Duodenal mucosa (tissue), 2 donors: Measurements from ENCODE around the gene SLC44A1.

Experiments used
- H3K27ac ChIP-seq: one replicate; pipeline ENCODE4 v1.7.0; 2013; ENCODE audit warnings: low read depth, low read length
- H3K27me3 ChIP-seq, 2 donors: one replicate each; pipeline ENCODE4 v1.7.0; 2013; ENCODE audit warnings: low read length in 2 of 2, control low read depth in 1 of 2; ENCODE audit not compliant: insufficient read depth in 2 of 2, control insufficient read depth in 1 of 2
- H3K36me3 ChIP-seq, 2 donors: one replicate each; pipeline ENCODE4 v1.7.0; 2013; ENCODE audit warnings: low read length in 2 of 2, control low read depth in 1 of 2; ENCODE audit not compliant: insufficient read depth in 2 of 2, control insufficient read depth in 1 of 2
- H3K4me1 ChIP-seq, 2 donors: one replicate each; pipeline ENCODE4 v1.7.0; 2013; ENCODE audit warnings: low read length in 2 of 2, control low read depth in 1 of 2; ENCODE audit not compliant: insufficient read depth in 2 of 2, control insufficient read depth in 1 of 2
- H3K4me3 ChIP-seq, 2 donors: one replicate each; pipeline ENCODE4 v1.7.0; 2013; ENCODE audit warnings: low read length in 2 of 2, low read depth in 1 of 2
- H3K9ac ChIP-seq, 2 donors: one replicate each; pipeline ENCODE4 v1.7.0; 2013; ENCODE audit warnings: low read length in 2 of 2, low read depth in 1 of 2
- H3K9me3 ChIP-seq, 2 donors: one replicate each; pipeline ENCODE4 v1.7.0; 2013; ENCODE audit warnings: low read length in 2 of 2, control low read depth in 1 of 2; ENCODE audit not compliant: control insufficient read depth in 1 of 2

Gene SLC44A1

GRCh38 chr9:105406369-105406768, 161.9 kb downstream of the SLC44A1 start:
- Histone ChIP-seq H3K4me1 (no peaks in the 10 kb centered on the region), H3K9me3 (peaks cover 0 to 2% of the 10 kb centered on the region in 2 donors), H3K36me3 (no peaks in the 10 kb centered on the region), H3K9ac (no peak overlapping the region), H3K4me3 (no peak overlapping the region), H3K27ac (no peak overlapping the region), H3K27me3 (no peaks in the 10 kb centered on the region)

GRCh38 chr9:105413525-105413924, 169.1 kb downstream of the SLC44A1 start:
- no peak overlapping the region for H3K4me3 ChIP-seq
- peaks cover 8 to 10% of the 10 kb centered on the region in 2 donors for H3K4me1 ChIP-seq
- no peak overlapping the region for H3K9ac ChIP-seq
- no peaks in the 10 kb centered on the region for H3K36me3 ChIP-seq
- no peak overlapping the region for H3K27ac ChIP-seq
- H3K9me3 ChIP-seq = peaks cover 0 to 2% of the 10 kb centered on the region in 2 donors
- H3K27me3 ChIP-seq = no peaks in the 10 kb centered on the region

GRCh38 chr9:105414947-105415661, 170.7 kb downstream of the SLC44A1 start:
- Histone ChIP-seq H3K9ac (no peak overlapping the region), H3K9me3 (no peaks in the 10 kb centered on the region), H3K36me3 (no peaks in the 10 kb centered on the region), H3K27me3 (no peaks in the 10 kb centered on the region), H3K4me3 (no peak overlapping the region), H3K4me1 (peaks cover 10 to 16% of the 10 kb centered on the region in 2 donors), H3K27ac (no peak overlapping the region)

- H3K4me1 ChIP-seq = peaks cover 10 to 16% of the 10 kb centered on the region in 2 donors
- H3K9me3 ChIP-seq = no peaks in the 10 kb centered on the region
- H3K4me3 ChIP-seq = no peak overlapping the region
- H3K27me3 ChIP-seq = no peaks in the 10 kb centered on the region
- H3K9ac ChIP-seq = no peak overlapping the region
- no peak overlapping the region for H3K27ac ChIP-seq
- H3K36me3 ChIP-seq = no peaks in the 10 kb centered on the region
Observed at GRCh38 chr9:105415662-105415980, 171.2 kb downstream of the SLC44A1 start.

GRCh38 chr9:105416840-105417239, 172.4 kb downstream of the SLC44A1 start:
- no peak overlapping the region for H3K9ac ChIP-seq
- H3K27ac ChIP-seq = no peak overlapping the region
- H3K36me3 ChIP-seq = no peaks in the 10 kb centered on the region
- peaks cover 10 to 16% of the 10 kb centered on the region in 2 donors for H3K4me1 ChIP-seq
- no peak overlapping the region for H3K4me3 ChIP-seq
- no peaks in the 10 kb centered on the region for H3K9me3 ChIP-seq
- no peaks in the 10 kb centered on the region for H3K27me3 ChIP-seq

GRCh38 chr9:105418588-105419500, 174.4 kb downstream of the SLC44A1 start:
- H3K9me3 ChIP-seq = no peaks in the 10 kb centered on the region
- H3K4me3 ChIP-seq = no peak overlapping the region
- no peak overlapping the region for H3K9ac ChIP-seq
- H3K4me1 ChIP-seq = peaks cover 10 to 16% of the 10 kb centered on the region in 2 donors
- no peaks in the 10 kb centered on the region for H3K36me3 ChIP-seq
- H3K27ac ChIP-seq = no peak overlapping the region
- no peaks in the 10 kb centered on the region for H3K27me3 ChIP-seq

GRCh38 chr9:105419816-105420597, 175.6 kb downstream of the SLC44A1 start:
- no peak overlapping the region for H3K27ac ChIP-seq
- no peaks in the 10 kb centered on the region for H3K9me3 ChIP-seq
- no peak overlapping the region for H3K4me3 ChIP-seq
- H3K27me3 ChIP-seq = no peaks in the 10 kb centered on the region
- peaks cover 10 to 16% of the 10 kb centered on the region in 2 donors for H3K4me1 ChIP-seq
- no peaks in the 10 kb centered on the region for H3K36me3 ChIP-seq
- H3K9ac ChIP-seq = no peak overlapping the region

GRCh38 chr9:105421154-105421553, 176.7 kb downstream of the SLC44A1 start:
- H3K9me3 ChIP-seq = no peaks in the 10 kb centered on the region
- no peak overlapping the region for H3K27ac ChIP-seq
- peaks cover 7 to 10% of the 10 kb centered on the region in 2 donors for H3K4me1 ChIP-seq
- no peaks in the 10 kb centered on the region for H3K36me3 ChIP-seq
- no peaks in the 10 kb centered on the region for H3K27me3 ChIP-seq
- H3K9ac ChIP-seq = no peak overlapping the region
- no peak overlapping the region for H3K4me3 ChIP-seq

- no peaks in the 10 kb centered on the region for H3K36me3 ChIP-seq
- H3K9ac ChIP-seq = no peak overlapping the region
- peaks cover 5 to 10% of the 10 kb centered on the region in 2 donors for H3K4me1 ChIP-seq
- no peaks in the 10 kb centered on the region for H3K9me3 ChIP-seq
- H3K4me3 ChIP-seq = no peak overlapping the region
- no peaks in the 10 kb centered on the region for H3K27me3 ChIP-seq
- H3K27ac ChIP-seq = no peak overlapping the region
Observed at GRCh38 chr9:105421864-105422263, 177.4 kb downstream of the SLC44A1 start.
